IPS DF 4.7 (cell line): ENCODE results near the gene SFTPB.
"Not testable (repeated sequence)": the region's sequence is repeated elsewhere in the genome, so short reads cannot be mapped to it uniquely, and the experiment has no call there.

ENCODE experiments used
- DNase-seq: peaks from one replicate; pipeline ENCODE4 v3.0.0-alpha.2; 2013; ENCODE audit warnings: low spot score; ENCODE audit errors: extremely low read depth

Gene SFTPB

DNA sequence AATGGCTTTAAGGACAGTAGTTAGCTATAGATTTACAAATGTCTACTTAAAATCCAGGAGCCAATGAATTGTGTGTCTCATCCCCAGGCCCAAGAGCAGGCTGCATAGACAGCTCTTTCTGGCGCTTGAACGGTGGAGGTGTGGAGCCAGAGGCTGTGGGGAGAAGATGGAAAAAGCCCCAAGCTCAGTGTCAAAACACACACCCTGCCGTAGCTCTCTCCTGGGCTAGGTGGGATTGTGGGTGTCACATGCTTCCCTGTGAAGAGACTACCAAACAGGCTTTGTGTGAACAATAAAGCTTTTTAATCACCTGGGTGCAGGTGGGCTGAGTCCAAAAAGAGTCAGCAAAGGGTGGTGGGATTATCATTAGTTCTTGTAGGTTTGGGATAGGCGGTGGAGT, 10.6 kb downstream of the SFTPB start:
- DNase-seq: not testable (repeated sequence)

DNA sequence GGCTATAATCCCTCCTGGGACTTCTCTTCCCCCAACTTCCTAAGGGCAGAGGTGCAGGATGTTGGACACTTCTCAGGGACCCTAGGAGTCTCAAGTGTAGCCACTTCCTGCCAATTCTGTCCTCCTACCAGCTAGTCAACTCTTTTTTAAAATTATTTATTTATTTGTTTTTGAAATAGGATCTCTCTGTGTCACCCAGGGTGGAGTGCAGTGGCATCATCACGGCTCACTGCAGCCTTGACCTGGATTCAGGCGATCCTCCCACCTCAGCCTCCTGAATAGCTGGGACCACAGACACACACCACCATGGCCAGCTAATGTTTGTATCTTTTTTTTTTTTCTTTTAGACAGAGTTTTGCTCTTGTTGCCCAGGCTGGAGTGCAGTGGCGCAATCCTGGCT, 11.5 kb downstream of the SFTPB start:
- no peak for DNase-seq

DNA sequence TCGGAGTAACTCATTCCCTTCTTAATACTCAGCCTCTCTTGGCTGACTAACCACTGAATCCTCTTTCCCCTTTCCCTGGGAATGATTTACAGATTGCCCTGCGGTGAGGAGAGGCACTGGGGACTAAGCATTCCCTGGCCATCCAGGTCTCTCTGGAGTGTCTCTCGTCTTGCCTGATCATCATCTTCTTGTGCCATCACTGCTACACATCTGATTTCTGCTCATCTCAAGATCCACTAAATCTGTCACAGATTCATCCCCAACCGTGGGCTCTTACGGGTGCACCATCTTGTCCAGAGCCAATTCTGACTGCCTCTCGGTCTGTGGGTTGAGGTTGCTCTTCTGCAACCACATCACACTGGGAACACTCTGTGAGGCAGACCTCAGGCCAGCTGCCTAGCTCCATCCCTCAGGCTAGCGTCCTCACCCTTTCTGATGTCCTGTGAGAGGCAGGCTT, 12.0 kb downstream of the SFTPB start:
- DNase-seq: no peak

DNA sequence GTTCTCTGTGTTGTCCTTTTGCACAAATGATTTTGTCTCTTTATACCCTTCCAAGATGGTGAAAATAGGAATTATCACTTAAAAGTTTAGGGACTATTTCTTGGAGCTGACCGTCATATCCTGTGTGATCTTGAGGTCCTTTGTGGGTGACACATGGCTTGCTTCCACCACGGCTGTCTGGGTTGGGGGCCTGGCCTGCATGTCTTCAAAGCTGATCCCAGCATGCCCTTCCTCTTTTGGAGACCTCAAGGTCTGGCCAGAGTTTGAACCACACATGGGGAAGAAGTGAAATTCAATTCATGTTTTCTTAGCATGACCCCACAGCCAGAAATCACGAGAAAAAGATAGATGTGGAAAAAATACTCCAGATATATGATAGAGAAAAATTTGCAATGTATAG, 14.0 kb downstream of the SFTPB start:
- DNase-seq: no peak

DNA sequence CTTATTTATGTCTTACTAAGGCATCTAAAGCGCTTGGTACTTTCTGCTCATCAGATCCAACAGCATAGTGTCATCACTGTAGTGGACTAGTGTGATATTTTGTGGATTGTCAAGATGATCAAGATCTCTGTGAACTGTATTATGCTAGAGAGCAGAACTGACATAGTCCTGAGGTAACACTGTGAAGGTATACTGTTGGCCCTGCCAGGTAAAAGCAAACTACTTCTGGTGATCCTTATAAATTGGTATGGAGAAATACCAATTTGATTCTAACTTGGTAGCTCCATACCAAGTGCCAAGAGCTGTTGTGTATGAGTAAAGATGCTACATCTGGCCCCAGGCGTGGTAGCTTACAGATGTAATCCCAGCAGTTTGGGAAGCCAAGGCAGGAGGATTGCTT, 15.9 kb downstream of the SFTPB start:
- no peak for DNase-seq

DNA sequence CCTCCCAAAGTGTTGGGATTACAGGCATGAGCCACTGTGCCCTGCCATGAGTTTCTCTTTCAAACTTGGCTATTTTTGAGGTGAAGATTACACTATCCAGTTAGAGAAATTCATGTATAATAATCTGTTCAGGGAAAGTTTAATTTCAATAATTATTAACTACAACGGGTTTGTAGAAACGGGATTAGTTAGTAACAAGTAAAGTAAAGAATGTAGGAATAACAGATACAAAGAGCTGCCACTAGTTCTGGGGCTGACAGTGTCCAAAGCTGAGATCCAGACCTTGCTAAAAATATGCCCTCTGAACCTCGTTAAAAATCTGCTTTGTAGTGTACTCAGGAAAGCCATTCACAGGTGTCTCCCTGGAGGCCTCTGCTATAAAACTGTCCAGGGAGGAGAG, 16.9 kb downstream of the SFTPB start:
- no peak for DNase-seq

DNA sequence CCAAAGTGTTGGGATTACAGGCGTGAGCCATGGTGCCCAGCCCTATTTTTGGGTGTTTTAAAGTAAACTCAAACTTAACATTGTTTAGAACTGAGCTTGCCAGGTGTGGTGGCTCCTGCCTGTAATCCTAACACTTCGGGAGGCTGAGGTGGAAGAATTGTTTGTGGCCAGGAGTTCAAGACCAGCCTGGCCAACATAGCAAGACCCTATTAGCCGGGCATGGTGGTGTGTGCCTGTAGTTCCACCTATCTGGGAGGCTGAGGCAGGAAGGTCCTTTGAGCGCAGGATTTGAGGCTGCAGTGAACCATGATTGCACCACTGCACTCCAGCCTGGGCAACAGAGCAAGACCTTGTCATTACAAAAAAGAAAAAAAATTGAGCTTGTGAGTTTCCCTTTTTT, 17.5 kb downstream of the SFTPB start:
- no peak for DNase-seq

DNA sequence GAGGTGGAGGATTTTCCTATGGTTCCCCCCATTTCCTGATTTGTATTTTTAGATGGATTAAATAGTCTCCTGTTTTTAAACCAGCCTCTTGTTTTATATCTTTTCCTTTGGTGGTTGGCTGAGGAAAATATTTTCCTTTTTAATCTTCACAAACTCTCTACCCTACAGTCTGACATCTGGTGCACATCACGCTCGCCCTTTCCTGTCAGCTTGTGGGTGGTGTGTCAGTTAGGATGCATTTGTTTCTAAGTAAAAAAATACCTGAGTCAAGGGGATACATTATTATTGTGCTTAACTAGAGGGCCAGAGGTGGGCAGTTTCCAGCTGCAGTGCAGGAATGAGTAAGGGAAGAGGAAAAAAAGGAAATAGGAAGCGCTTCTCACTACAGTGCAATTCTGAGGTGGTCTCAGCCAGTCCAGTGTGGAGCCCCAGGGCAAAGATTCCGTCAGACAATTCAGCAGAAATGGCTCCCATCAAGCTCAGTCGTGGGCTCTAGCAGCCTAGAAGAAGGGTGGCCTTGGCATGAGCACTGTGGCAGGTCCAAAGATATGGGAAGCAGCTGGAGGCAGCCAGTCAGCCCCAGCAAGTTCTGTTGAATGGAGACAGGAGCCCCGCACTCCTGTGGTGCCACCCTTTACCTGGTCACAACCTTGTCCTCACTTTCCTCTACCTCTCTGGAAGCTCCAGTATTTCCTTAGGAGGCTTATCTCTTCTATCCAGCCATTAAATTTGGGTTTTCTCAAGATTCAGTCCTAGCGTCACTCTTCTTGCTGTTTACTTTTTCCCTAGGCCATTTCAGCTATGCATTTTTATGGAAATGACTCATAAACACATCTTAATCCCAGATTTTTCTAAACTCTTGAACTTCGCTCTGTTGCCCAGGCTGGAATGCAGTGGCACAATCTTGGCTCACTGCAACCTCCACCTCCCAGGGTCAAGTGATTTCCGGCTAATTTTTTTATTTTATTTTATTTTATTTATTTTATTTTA, 18.5 kb downstream of the SFTPB start:
- no peak for DNase-seq

DNA sequence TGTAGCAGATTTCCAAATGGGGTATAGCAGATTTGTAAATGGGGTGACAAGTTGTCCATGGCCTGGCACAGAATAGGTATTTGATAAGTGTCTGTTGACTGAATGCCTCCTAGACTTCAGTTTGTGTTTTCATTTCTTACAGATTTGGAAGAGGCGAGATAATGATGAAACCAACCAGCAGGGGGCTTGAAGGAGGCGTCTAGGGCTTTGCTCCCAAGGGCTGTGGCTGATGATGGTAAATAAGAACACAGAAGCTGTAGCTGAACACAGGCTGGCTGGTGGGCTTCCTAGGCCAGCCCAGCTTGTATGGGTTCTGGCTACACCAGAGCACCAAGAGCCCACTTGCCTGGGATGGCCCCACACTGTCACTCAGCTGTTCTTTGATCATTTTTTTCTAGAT, 19.4 kb downstream of the SFTPB start:
- no peak for DNase-seq

DNA sequence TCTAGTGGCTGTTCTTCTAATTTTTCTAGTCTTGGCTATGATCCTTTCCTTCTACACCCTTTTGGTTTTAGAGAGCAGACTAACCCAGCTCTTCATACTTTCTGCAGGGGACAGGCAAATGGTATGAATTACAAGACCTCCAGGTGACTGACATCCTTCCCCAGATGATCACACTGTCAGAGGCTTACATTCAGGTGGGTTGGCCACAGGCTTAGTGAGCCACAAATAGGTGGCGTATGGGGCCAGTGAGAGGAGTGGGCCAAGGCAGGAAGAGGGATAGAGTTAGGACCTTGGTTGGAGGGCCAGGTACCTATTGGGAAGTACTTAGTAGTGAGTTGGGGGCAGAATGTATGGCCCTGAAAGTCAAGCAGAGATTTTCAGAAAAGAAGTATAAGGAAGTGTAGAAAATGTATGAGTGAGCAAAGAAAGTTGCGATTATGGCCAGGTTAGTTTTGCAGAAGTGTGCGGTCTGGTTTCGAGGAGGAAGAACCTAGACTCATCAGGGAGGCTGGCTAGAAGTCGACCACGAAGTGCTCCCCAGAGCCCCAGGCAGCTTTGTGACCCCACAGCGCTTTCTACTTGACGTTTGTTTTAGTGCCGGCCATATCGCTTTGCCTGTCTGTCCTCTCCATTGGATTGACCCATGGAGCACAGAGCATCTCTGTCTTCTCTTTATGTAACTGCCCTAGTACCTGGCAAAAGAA, 20.0 kb downstream of the SFTPB start:
- no peak for DNase-seq

DNA sequence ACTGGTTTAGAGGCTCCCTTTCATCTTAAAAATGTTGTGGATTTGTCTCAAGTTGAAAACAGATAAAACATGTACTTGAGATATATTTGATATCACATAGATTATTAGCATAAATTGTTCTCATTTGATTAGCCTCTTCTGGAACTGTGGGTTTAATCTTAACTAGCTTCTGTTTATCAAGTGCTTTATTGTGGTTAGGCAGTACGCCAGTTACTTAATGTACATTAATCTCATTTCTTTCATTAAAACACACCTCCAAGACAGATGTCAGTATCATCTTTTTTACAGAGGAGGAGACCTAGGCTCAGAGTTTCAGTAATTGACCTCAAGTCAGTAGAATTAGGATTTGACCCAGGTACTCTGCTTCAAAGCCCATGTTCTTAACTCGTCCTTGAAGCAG, 21.8 kb downstream of the SFTPB start:
- no peak for DNase-seq

DNA sequence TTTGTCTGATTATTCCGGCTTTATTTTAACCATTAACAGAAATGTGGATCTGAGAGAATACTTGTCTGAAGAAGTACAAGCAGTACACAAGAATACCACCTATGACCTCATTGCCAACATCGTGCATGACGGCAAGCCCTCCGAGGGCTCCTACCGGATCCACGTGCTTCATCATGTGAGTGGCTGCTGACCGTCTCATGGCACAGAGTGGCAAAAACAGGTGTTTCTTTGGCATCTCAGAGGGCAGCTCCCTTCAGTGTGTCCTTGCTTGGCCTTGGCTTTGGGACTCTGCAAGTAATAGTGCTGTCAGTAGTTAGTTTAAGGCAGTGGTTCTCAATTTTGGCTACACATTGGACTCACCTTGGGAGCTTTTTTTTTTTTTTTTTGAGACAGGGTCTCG, 23.1 kb downstream of the SFTPB start:
- DNase-seq: no peak

DNA sequence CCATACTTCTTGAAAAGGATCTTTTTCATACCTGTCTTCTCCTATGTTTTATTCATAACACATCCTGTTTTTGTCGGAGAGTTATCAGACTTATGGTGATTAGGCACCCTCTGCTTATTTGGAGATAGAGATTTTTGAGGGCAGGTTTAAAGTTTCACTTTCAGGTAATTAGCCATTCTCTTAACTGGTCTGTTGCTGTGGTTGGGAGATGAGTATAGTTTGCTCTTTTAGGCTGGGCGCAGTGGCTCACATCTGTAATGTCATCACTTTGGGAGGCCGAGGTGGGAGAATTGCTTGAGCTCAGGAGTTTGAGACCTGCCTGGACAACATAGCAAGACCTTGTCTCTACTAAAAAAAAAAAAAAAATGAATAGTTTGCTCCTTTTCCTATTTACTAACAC, 25.3 kb downstream of the SFTPB start:
- no peak for DNase-seq

DNA sequence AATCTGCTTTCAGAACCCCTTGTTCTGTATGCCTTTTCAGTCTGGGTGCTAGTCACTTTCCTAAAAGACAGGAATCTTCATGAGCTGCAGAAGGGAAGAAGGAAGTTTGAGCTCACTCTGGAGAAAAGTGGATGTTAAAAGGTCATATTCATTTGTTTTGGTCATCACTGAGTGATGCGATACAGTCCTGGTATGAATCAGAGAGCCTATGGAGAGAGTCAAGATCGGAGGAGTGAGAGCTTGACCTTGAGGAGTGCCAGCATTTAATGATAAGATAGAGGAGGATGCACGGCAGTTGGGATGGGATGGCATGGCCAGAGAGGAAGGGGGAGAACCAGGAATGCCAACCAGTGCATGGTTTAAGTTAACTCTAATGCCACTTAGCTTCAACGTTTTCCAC, 32.4 kb downstream of the SFTPB start:
- DNase-seq: no peak

DNA sequence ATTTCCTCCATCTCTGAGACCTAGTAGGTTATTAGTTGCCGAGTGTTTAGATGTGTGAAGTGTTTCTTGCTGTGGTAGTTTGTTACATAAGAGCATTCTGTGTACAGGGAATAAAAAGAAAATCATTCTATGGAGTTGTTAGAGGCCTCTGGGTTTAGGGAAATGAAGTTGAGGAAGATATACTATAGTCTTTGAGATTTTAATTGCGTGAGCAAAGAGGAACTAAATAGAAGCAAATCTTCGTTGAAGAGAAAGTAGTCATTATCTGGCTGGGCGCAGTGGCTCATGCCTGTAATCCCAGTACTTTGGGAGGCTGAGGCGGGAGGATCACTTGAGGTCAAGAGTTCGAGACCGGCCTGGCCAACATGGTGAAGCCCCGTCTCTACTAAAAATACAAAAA, 33.0 kb downstream of the SFTPB start:
- DNase-seq: no peak

DNA sequence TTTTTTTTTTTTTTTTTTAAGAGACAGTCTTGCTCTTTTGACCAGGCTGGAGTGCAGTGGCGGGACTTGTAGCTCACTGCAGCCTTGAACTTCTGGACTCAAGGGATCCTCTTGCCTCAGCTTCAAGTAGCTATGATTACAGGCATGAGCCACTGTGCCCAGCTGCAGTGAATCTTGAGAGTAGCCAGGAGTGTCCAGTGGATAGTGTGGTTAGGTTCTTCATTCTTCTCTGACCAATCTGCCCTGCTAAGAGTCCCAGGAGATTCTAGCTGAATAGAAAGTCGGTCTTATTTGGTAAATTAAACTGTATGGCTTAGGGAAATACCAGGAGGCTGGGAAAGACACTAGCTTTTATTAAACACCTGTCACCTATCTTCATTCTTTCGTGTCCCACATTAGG, 36.7 kb downstream of the SFTPB start:
- no peak for DNase-seq

DNA sequence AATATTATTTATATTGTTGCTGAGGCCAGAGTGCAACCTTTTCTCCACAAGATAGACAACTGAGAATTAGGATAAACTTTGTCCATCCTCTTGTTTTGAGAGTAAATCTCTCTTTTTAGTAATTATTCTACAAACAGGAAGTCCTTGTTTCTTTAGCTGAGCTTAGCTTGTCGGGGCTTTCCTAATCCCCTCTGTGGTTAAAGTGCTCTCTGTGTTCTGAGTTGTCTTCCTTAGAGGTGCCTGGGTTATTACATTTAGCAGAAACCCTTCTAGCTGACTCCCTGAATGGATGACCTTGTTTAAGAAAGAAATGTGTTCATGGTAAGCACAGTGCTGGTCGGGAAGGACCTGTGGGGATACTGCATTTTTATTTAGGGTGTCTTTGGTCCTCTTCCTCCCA, 39.3 kb downstream of the SFTPB start:
- no peak for DNase-seq

DNA sequence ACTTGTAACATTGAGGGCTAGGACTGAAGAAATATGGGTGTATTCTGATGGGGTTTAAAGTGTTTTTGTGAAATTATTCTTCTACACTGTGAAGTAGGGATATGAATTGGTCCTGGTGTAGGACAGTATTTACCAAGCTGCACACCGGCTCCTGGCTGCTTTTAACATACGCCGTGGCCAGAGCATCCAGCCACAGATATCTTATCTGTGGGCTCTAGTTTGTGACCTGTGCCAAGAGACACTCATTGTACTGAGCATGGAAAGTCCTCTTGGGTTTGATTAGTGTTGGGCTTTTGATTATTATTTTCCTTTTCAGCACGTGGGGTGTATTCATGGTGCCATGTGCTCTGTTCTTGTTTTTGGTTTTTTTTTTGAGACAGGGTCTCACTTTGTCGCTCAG, 44.0 kb downstream of the SFTPB start:
- DNase-seq: no peak

DNA sequence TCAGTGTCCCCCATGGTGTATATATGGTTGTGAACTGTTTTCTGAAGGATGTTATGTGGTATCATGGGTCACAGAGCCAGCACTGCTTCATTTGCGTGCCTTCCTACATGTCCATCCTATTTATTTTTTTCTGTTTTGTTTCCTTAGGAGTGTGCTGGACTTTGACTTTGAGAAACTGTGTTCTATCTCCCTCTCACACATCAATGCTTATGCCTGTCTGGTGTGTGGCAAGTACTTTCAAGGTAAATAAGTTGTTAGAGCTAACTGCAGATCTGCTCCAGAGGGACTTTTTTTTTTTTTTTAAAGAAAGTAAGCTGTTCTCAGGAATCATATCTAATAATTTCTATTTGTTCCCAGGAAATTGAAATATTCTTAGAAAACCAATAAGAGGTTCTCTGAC, 46.7 kb downstream of the SFTPB start:
- DNase-seq: no peak

DNA sequence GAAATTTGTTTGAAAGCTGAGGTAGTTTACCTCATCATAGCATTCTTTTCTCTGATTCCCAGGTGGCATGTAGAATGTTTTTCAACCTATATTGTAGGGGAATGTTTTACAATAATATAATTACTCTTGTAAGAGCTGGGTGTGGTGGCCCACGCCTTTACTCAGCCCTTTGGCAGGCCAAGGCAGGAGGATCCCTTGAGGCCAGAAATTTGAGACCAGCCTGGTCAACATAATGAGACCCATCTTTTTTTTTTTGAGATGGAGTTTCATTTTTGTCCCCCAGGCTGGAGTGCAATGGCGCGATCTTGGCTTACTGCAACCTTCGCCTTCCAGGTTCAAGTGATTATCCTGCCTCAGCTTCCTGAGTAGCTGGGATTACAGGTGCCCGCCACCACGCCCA, 48.4 kb downstream of the SFTPB start:
- no peak for DNase-seq

DNA sequence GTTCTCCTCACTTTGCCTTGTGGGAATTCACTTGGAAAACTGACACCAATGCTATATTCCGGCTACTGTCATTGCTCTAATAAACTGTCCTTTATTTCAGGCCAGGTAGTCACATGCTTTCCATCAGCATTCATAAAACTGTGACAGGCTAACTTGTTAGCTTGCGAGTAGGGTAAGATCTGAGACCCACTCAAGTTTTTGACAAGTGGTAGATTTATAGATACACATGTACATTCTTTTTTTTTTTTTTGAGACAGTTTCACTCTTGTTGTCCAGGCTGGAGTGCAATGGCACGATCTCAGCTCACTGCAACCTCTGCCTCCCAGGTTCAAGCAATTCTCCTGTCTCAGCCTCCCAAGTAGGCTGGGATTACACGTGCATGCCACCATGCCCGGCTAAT, 50.3 kb downstream of the SFTPB start:
- not testable (repeated sequence) for DNase-seq

DNA sequence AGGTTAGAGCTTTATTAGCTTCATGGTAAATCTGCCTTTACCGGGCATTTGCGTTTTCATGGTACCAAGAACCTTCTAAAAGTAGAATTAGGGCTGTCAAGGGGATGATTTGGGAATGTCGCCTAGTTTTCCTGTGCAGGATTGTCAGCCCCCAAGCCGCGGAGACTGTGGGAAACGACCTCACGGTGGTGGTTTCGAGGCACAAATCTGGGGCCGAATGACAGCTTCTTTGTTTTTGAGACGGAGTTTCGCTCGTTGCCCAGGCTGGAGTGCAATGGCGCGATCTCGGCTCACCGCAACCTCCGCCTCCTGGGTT, 52.6 kb downstream of the SFTPB start:
- DNase-seq: no peak

DNA sequence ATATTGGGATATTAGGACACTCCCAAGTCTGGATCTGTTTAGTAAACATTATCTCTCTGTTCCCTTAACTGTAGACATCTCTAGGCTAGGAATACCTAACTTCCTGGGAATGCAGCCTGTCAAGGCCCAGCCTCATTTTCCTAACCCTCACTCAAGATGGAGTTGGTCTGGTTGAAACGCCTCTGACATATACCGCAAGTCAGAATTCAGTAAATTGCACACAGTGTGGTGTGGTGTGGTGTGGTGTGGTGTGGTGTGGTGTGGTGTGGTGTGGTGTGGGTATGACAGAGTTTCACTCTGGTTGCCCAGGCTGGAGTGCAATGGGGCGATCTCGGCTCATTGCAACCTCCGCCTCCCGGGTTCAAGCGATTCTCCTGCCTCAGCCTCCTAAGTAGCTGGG, 53.2 kb downstream of the SFTPB start:
- DNase-seq: not testable (repeated sequence)
